GM12874 (cell line): ENCODE measurements around the gene PRMT7.

Experiments used
- TF ChIP-seq, protein P1 (sequence below): IDR thresholded peaks from 2 replicates; pipeline ENCODE4 v1.5.1; 2011; ENCODE audit warnings: low read depth, mild to moderate bottlenecking, control low read depth, low read length, moderate library complexity; ENCODE audit not compliant: insufficient read depth

PRMT7 gene

GRCh38 chr16:68279726-68280558 lies 30.9 kb upstream of the PRMT7 start:
- TF ChIP-seq, protein P1, sequence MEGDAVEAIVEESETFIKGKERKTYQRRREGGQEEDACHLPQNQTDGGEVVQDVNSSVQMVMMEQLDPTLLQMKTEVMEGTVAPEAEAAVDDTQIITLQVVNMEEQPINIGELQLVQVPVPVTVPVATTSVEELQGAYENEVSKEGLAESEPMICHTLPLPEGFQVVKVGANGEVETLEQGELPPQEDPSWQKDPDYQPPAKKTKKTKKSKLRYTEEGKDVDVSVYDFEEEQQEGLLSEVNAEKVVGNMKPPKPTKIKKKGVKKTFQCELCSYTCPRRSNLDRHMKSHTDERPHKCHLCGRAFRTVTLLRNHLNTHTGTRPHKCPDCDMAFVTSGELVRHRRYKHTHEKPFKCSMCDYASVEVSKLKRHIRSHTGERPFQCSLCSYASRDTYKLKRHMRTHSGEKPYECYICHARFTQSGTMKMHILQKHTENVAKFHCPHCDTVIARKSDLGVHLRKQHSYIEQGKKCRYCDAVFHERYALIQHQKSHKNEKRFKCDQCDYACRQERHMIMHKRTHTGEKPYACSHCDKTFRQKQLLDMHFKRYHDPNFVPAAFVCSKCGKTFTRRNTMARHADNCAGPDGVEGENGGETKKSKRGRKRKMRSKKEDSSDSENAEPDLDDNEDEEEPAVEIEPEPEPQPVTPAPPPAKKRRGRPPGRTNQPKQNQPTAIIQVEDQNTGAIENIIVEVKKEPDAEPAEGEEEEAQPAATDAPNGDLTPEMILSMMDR, result no peak

DNA sequence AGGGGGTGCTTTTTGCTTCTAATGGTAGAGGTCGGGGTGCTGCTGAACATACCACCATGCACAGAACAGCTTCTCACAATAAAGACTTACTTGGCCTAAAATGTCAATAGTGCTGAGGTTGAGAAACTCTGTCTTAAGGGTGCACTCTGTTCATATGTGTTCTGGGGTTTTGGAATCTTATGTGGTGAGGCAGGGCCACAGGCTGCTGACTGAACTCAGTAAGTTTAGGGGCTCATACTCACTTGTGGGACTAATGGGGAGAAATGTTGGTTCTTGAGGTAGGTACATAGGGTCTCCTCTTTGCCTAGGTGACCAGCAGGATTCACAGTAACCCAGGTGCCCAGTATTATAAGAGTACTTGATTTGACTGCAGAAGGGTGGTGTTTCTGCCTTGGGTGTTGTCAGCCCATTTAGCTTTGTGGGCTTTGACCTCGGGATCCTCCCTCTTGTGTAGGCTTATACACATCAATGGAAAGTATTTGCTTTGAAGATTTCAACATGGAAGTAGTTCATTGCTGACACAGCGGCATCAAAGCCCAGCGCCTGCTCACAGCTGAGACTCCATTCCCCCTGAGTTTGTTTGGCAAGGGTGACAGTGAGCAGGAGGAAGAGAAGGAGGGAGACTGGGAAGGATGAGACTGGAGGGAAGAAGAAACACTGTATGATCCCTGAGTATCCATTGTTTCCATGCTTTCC lies 29.3 kb upstream of the PRMT7 start:
- TF ChIP-seq, protein P1, result no peak

DNA sequence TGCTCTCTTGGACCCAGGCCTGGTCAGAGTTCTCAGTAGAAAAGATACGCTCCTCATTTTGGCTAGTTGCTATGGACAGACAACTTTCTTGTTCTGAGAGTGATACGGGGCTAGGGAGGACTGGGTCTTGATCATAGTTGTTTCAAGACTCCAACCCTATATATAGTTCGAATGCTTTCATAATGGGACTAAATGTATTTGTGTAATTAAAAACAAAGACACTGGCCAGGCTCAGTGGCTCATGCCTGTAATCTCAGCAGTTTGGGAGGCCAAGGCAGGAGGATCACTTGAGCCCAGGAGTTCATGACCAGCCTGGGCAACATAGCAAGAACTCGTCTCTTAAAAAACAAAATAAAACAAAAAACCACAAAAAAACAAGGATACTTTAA lies 28.8 kb upstream of the PRMT7 start:
- TF ChIP-seq, protein P1, result no peak

GRCh38 chr16:68283346-68283745 lies 27.5 kb upstream of the PRMT7 start:
- TF ChIP-seq, protein P1, result no peak

DNA sequence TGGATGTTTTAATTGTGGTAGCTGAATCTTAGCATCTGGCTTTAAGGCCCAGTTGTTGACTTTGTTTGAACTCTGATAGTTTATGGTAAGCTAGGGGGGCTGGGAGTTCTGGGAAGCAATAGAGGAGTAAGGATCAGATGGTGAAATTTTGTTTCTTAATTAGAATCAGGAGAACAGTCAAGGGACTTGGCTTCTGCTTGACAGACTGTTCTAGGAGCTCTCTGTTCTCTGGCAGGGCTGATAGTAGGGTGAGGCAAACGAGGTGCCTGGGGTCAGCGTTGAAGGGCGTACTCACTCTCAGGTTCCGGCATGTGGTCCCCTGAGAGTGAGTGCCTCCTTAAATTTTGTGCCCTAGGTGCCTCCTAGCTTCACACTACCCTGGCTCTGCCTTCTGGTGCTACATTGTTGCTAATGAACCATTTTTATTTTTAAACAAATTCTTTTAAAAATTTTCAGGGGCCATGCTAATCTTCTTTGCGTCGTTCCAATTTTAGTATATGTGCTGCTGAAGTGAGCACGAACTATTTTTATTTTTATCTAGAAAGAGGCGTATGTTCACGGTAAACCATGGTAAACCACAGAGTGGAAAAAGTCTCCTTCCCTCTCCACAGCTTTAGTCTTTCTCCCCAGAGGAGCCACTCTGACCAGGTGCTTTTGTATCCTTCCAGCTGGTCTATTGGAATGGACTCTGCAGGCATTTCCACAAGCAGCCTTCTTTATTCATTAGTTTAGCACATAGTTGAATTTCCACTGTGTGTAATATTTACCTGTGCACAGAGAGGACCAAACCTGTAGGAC lies 26.8 kb upstream of the PRMT7 start:
- TF ChIP-seq, protein P1, result no peak

DNA sequence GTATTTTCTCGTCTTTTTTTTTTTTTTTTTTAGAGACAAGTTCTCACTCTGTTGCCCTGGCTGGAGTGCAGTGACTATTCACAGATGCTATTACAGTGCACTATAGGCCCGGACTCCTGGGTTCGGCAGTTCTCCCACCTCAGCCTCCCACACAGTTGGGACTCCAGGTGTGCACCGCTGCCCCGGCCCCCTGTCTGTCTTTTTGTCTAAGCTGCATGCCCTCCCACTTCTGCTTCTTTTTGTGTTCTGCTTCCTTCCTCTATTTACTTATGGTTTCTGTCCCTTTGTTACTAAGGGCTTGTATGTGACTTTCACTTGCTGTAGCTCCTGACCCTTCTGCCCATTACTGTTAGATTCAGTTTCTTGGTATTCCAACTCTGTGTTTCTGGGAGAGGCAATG lies 26.0 kb upstream of the PRMT7 start:
- TF ChIP-seq, protein P1, result no peak

DNA sequence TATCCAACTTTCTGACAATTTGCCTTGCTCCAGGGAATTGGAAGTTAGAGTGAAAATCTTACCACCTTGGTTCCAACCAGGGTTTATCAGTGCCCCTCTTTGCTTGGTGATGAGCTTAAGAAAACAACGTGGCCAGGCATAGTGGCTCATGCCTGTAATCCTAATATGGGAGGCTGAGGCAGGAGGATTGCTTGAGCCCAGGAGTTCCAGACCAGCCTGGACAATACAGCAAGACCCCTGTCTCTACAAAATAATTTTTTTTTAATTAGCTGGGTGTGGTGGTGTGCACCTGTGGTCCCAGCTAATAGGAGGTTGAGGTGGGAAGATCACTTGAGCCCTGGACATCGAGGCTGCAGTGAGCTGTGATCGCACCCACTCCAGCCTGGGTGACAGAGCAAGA lies 25.1 kb upstream of the PRMT7 start:
- TF ChIP-seq, protein P1, result no peak
